ENCODE results near the gene HSPD1. TPM values are rescaled to one million over a fixed set of nuclear protein-coding genes. Genes with fewer than 3 reads are reported as not detected.

Gene HSPD1
- total RNA-seq, 2 donors from 2014 or later, result 232 to 794 TPM

- peaks cover 3% of the 10 kb centered on the region for H3K36me3 ChIP-seq
- TF ChIP-seq, protein P1, sequence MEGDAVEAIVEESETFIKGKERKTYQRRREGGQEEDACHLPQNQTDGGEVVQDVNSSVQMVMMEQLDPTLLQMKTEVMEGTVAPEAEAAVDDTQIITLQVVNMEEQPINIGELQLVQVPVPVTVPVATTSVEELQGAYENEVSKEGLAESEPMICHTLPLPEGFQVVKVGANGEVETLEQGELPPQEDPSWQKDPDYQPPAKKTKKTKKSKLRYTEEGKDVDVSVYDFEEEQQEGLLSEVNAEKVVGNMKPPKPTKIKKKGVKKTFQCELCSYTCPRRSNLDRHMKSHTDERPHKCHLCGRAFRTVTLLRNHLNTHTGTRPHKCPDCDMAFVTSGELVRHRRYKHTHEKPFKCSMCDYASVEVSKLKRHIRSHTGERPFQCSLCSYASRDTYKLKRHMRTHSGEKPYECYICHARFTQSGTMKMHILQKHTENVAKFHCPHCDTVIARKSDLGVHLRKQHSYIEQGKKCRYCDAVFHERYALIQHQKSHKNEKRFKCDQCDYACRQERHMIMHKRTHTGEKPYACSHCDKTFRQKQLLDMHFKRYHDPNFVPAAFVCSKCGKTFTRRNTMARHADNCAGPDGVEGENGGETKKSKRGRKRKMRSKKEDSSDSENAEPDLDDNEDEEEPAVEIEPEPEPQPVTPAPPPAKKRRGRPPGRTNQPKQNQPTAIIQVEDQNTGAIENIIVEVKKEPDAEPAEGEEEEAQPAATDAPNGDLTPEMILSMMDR (IDR thresholded peaks at IDR 0.05), result no peak
- H3K9me3 ChIP-seq, result no peaks in the 10 kb centered on the region
- peaks cover 11% of the 10 kb centered on the region for H3K4me1 ChIP-seq
- no peak for DNase-seq
- intact Hi-C loops (cut with DNase I), result no loop called here
- peak overlapping the region; percentile 83 to 94 for H3K9ac ChIP-seq (ENCODE audit: low read depth in 2 of 2, low read length in 2 of 2)
- peak overlapping the region; percentile 99 for H3K27ac ChIP-seq
- peak overlapping the region; percentile 74 for H3K4me3 ChIP-seq
- no peaks in the 10 kb centered on the region for H3K27me3 ChIP-seq
Measured at GRCh38 chr2:197498235-197498936, 1.3 kb downstream of the HSPD1 start.

DNA sequence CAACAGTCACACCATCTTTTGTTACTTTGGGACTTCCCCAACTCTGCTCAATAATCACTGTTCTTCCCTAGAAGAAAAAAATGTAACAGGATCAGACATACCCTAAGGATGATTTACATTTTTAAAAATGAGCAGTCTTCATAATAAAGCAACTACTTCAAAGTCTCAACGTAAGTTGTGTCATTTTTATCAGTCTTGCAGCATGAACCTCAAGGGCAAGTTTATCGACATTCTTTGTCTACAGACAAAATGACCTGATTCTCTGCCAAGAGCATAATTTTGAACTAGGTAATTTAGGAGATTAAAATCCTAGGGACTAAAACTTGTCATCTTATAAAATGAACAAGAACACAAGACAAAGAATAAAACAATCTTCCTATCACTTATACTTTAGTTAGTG lies 2.3 kb downstream of the HSPD1 start:
- Histone ChIP-seq H3K9ac (ENCODE audit: low read depth in 2 of 2, low read length in 2 of 2) (no peak overlapping the region), H3K36me3 (peaks cover 3% of the 10 kb centered on the region), H3K4me1 (peaks cover 10% of the 10 kb centered on the region), H3K4me3 (no peak overlapping the region), H3K9me3 (no peaks in the 10 kb centered on the region), H3K27ac (no peak overlapping the region), H3K27me3 (no peaks in the 10 kb centered on the region)
- intact Hi-C loops (cut with DNase I), result no loop called here
- TF ChIP-seq, protein P1 (IDR thresholded peaks at IDR 0.05), result no peak
- no peak for DNase-seq

DNA sequence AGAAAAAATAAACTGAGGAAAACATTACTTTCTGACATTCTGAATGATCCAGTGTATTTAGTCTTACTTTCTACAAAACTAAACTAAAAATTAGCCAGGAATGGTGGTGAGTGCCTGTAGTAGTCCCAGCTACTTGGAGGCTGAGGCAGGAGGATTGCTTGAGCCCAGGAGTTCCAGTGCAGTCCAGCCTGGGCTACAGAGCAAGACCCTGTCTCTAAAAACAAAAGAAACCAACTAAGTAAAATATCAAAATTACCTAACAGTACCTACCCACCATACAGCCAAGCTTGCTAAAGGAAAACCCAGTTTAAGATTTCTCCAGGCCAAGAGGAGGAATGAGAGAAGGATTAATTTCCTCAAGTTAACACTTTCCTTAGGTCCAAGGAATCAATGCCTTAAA lies 2.9 kb downstream of the HSPD1 start:
- TF ChIP-seq, protein P1 (IDR thresholded peaks at IDR 0.05), result no peak
- DNase-seq, result no peak
- H3K4me3 ChIP-seq, result no peak overlapping the region
- peaks cover 9% of the 10 kb centered on the region for H3K36me3 ChIP-seq
- no peaks in the 10 kb centered on the region for H3K27me3 ChIP-seq
- H3K27ac ChIP-seq, result no peak overlapping the region
- H3K9ac ChIP-seq (ENCODE audit: low read depth in 2 of 2, low read length in 2 of 2), result no peak overlapping the region
- intact Hi-C loops (cut with DNase I), result no loop called here
- no peaks in the 10 kb centered on the region for H3K9me3 ChIP-seq
- H3K4me1 ChIP-seq, result peaks cover 6% of the 10 kb centered on the region

DNA sequence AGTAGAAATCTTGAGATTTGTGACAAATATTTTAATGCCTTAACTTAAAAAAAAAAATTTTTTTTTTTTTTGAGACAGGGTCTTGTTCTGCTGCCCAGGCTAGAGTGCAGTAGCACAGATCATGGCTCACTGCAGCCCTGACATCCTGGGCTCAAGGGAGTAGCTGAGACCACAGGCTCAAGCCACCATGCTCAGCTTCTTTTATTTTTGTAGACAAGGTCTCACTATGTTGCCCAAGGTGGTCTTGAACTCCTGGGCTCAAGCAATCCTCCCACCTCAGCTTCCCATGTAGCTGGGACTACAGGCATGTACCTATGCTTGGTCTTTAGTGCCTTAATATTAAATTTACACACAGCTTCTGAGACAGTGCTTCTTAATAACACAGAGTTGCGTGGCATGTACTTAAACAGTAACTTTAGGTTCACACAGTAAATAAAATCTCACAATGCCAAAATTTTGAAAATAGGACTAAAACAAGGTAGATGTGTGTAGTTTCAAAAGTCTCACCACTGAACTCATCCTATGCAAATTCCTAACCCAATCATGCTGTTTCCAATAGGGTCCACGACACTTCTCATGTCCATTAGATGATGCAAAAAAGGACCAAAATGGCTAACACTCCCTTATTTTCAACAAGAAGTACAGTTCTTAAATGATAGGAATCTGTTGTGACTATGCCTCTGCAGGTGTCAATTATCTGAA lies 4.1 kb downstream of the HSPD1 start:
- H3K36me3 ChIP-seq, result peaks cover 17% of the 10 kb centered on the region
- H3K4me3 ChIP-seq, result no peak overlapping the region
- intact Hi-C loops (cut with DNase I), result no loop called here
- H3K4me1 ChIP-seq, result peaks cover 6% of the 10 kb centered on the region
- no peaks in the 10 kb centered on the region for H3K27me3 ChIP-seq
- H3K27ac ChIP-seq, result no peak overlapping the region
- TF ChIP-seq, protein P1 (IDR thresholded peaks at IDR 0.05), result no peak
- DNase-seq, result no peak
- no peak overlapping the region for H3K9ac ChIP-seq (ENCODE audit: low read depth in 2 of 2, low read length in 2 of 2)
- no peaks in the 10 kb centered on the region for H3K9me3 ChIP-seq

- Histone ChIP-seq H3K9me3 (no peaks in the 10 kb centered on the region), H3K4me1 (no peaks in the 10 kb centered on the region), H3K4me3 (no peak overlapping the region), H3K36me3 (peaks cover 20% of the 10 kb centered on the region), H3K27ac (no peak overlapping the region), H3K9ac (ENCODE audit: low read depth in 2 of 2, low read length in 2 of 2) (no peak overlapping the region), H3K27me3 (no peaks in the 10 kb centered on the region)
- DNase-seq, result no peak
- TF ChIP-seq, protein P1 (IDR thresholded peaks at IDR 0.05), result no peak
- intact Hi-C loops (cut with DNase I), result loop anchor here (5.0 kb wide), 1 partner anchor 75 kb away; no protein-coding TSS in a partner anchor
Measured at GRCh38 chr2:197487385-197487784, 12.3 kb downstream of the HSPD1 start.

All from colonic mucosa (tissue), 4 donors.